ENCODE data around the gene PSMB7.
A peak's percentile ranks its signal among the peaks of the same experiment; 100 is the strongest.

PSMB7 gene

GRCh38 chr9:124312290-124313265 lies 102.7 kb downstream of the PSMB7 start:
- TF ChIP-seq EZH2phosphoT487 (IDR thresholded peaks at IDR 0.05; ENCODE audit: low read length) (no peak), EZH2 (optimal IDR thresholded peaks at IDR 0.05; ENCODE audit: low read depth, low read length) (no peak)
- TF ChIP-seq, protein P1, sequence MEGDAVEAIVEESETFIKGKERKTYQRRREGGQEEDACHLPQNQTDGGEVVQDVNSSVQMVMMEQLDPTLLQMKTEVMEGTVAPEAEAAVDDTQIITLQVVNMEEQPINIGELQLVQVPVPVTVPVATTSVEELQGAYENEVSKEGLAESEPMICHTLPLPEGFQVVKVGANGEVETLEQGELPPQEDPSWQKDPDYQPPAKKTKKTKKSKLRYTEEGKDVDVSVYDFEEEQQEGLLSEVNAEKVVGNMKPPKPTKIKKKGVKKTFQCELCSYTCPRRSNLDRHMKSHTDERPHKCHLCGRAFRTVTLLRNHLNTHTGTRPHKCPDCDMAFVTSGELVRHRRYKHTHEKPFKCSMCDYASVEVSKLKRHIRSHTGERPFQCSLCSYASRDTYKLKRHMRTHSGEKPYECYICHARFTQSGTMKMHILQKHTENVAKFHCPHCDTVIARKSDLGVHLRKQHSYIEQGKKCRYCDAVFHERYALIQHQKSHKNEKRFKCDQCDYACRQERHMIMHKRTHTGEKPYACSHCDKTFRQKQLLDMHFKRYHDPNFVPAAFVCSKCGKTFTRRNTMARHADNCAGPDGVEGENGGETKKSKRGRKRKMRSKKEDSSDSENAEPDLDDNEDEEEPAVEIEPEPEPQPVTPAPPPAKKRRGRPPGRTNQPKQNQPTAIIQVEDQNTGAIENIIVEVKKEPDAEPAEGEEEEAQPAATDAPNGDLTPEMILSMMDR (IDR thresholded peaks at IDR 0.05; ENCODE audit: low read length), result no peak
- no peak for DNase-seq
- H3K9ac ChIP-seq (ENCODE audit: low read length), result no peak overlapping the region
- H3K79me2 ChIP-seq (ENCODE audit: low read length), result no peaks in the 10 kb centered on the region
- H3K4me3 ChIP-seq (ENCODE audit: low read length), result no peak overlapping the region
- H3K27me3 ChIP-seq (replicated peaks; ENCODE audit: insufficient read depth, low read length), result no peaks in the 10 kb centered on the region
- H2AFZ ChIP-seq (ENCODE audit: low read length), result no peak overlapping the region
- H3K4me2 ChIP-seq (ENCODE audit: low read depth, low read length), result no peak overlapping the region
- H3K9me2 ChIP-seq (replicated peaks; ENCODE audit: insufficient read depth, low read length), result no peaks in the 10 kb centered on the region
- no peaks in the 10 kb centered on the region for H3K9me3 ChIP-seq (replicated peaks; ENCODE audit: insufficient read depth, low read length)
- H3K4me1 ChIP-seq (ENCODE audit: low read length), result no peaks in the 10 kb centered on the region
- no peaks in the 10 kb centered on the region for H3F3A ChIP-seq (ENCODE audit: insufficient read depth, low read length)
- no peaks in the 10 kb centered on the region for H4K20me1 ChIP-seq (ENCODE audit: insufficient read depth, low read length)
- no peaks in the 10 kb centered on the region for H3K36me3 ChIP-seq (replicated peaks; ENCODE audit: insufficient read depth, low read length)
- no peak overlapping the region for H3K27ac ChIP-seq (ENCODE audit: low read length)

GRCh38 chr9:124311283-124311682 lies 104.0 kb downstream of the PSMB7 start:
- H3F3A ChIP-seq (ENCODE audit: insufficient read depth, low read length), result no peaks in the 10 kb centered on the region
- H3K79me2 ChIP-seq (ENCODE audit: low read length), result no peaks in the 10 kb centered on the region
- TF ChIP-seq EZH2 (optimal IDR thresholded peaks at IDR 0.05; ENCODE audit: low read depth, low read length) (no peak), EZH2phosphoT487 (IDR thresholded peaks at IDR 0.05; ENCODE audit: low read length) (no peak)
- TF ChIP-seq, protein P1 (IDR thresholded peaks at IDR 0.05; ENCODE audit: low read length), result peak; percentile 10; the same call in 1 of the 2 replicates
- no peak overlapping the region for H3K9ac ChIP-seq (ENCODE audit: low read length)
- H3K4me3 ChIP-seq (ENCODE audit: low read length), result no peak overlapping the region
- DNase-seq, result no peak
- no peaks in the 10 kb centered on the region for H3K27me3 ChIP-seq (replicated peaks; ENCODE audit: insufficient read depth, low read length)
- no peaks in the 10 kb centered on the region for H4K20me1 ChIP-seq (ENCODE audit: insufficient read depth, low read length)
- no peaks in the 10 kb centered on the region for H3K4me1 ChIP-seq (ENCODE audit: low read length)
- no peaks in the 10 kb centered on the region for H3K9me2 ChIP-seq (replicated peaks; ENCODE audit: insufficient read depth, low read length)
- no peaks in the 10 kb centered on the region for H3K9me3 ChIP-seq (replicated peaks; ENCODE audit: insufficient read depth, low read length)
- no peak overlapping the region for H2AFZ ChIP-seq (ENCODE audit: low read length)
- H3K27ac ChIP-seq (ENCODE audit: low read length), result no peak overlapping the region
- H3K36me3 ChIP-seq (replicated peaks; ENCODE audit: insufficient read depth, low read length), result no peaks in the 10 kb centered on the region
- H3K4me2 ChIP-seq (ENCODE audit: low read depth, low read length), result no peak overlapping the region

DNA sequence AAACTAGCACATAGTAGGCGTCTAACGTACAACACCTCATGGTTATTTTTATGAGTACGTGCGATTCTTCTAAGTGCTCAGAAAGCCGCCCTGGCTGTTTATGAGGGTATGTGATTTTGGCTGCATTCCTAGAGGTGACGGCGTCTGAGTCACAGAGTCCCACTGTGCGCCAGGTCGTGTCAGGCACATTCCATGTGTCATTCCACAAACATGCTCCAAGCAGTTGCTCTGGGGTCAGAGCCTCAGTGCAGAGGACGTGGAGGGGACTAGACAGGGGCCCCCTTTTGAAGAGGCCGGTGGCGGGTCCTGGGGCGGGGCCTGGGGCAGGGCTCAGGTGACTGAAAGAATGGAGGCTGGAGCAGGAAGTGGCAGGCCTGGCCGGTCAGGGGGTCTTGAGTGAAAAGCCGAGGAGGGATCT lies 105.6 kb downstream of the PSMB7 start:
- no peak overlapping the region for H2AFZ ChIP-seq (ENCODE audit: low read length)
- no peak for TF ChIP-seq EZH2phosphoT487 (IDR thresholded peaks at IDR 0.05; ENCODE audit: low read length)
- TF ChIP-seq EZH2 (optimal IDR thresholded peaks at IDR 0.05; ENCODE audit: low read depth, low read length), result no peak
- TF ChIP-seq, protein P1 (IDR thresholded peaks at IDR 0.05; ENCODE audit: low read length), result no peak
- DNase-seq, result no peak
- no peak overlapping the region for H3K27ac ChIP-seq (ENCODE audit: low read length)
- H3K9me3 ChIP-seq (replicated peaks; ENCODE audit: insufficient read depth, low read length), result no peaks in the 10 kb centered on the region
- H3K4me1 ChIP-seq (ENCODE audit: low read length), result no peaks in the 10 kb centered on the region
- no peak overlapping the region for H3K4me3 ChIP-seq (ENCODE audit: low read length)
- H3K9me2 ChIP-seq (replicated peaks; ENCODE audit: insufficient read depth, low read length), result no peaks in the 10 kb centered on the region
- H3K27me3 ChIP-seq (replicated peaks; ENCODE audit: insufficient read depth, low read length), result no peaks in the 10 kb centered on the region
- H3F3A ChIP-seq (ENCODE audit: insufficient read depth, low read length), result no peaks in the 10 kb centered on the region
- H4K20me1 ChIP-seq (ENCODE audit: insufficient read depth, low read length), result no peaks in the 10 kb centered on the region
- no peaks in the 10 kb centered on the region for H3K79me2 ChIP-seq (ENCODE audit: low read length)
- no peak overlapping the region for H3K4me2 ChIP-seq (ENCODE audit: low read depth, low read length)
- no peak overlapping the region for H3K9ac ChIP-seq (ENCODE audit: low read length)
- H3K36me3 ChIP-seq (replicated peaks; ENCODE audit: insufficient read depth, low read length), result no peaks in the 10 kb centered on the region

Data from MM.1S (cell line).